ENCODE results near the gene MAP3K4.

GRCh38 chr6:161088676-161089328 lies 97.2 kb downstream of the MAP3K4 start:
- TF ChIP-seq CTCF (conservative IDR thresholded peaks at IDR 0.05; ENCODE audit: low read depth, low read length) (no peak), EZH2 (IDR thresholded peaks at IDR 0.05; ENCODE audit: borderline replicate concordance, low read depth, low read length, poor library complexity, severe bottlenecking) (no peak)

Data from A673 (cell line).